ENCODE data around the gene ESRRG. TPM values are rescaled to one million over a fixed set of nuclear protein-coding genes. Genes with fewer than 3 reads are reported as not detected.
A peak's percentile ranks its signal among the peaks of the same experiment; 100 is the strongest.

Gene ESRRG
- total and polyA plus RNA-seq, 4 donors = 0.19 to 4.5 (median 1.3) TPM

DNA sequence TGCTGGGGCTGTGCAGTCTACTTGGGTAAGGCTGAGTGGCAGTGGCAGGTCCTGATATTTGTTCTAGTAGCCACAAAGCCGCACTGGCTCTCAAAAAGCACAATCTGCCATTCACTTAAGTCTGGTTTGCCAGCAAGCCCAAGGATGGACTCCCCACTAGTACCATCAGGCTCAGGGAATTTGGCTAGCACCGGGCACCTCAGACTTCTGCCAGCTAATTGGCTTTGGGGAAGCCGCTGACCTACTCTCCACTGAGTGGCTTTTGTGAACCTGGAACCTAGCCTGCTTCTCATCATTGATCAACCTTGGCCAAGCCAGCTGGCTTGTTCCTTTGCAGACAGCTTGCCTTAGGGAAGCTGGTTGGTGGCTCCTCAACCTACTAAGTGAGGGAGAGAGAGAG, 83.1 kb downstream of the ESRRG start:
- no peaks in the 10 kb centered on the region for H3K27me3 ChIP-seq (ENCODE audit: control insufficient read depth in 3 of 3, insufficient read depth in 3 of 3, low read length in 2 of 3)
- no peaks in the 10 kb centered on the region for H3K36me3 ChIP-seq (ENCODE audit: control insufficient read depth in 4 of 4, insufficient read depth in 4 of 4, low read length in 4 of 4)
- ATAC-seq (ENCODE audit: insufficient read depth, low FRiP score) (no peak), DNase-seq (no peak)
- H3K27ac ChIP-seq (ENCODE audit: low read depth in 1 of 2, low read length in 1 of 2) = no peak overlapping the region
- peaks cover 0 to 2% (median 0%) of the 10 kb centered on the region in 4 donors for H3K9me3 ChIP-seq (ENCODE audit: control insufficient read depth in 4 of 4, insufficient read depth in 3 of 4, low read length in 3 of 4)
- WGBS, 2 donors = 90 to 92% methylated on average over 3 of the region's 3 CpGs
- H3K4me1 ChIP-seq (ENCODE audit: control insufficient read depth in 5 of 5, insufficient read depth in 5 of 5, low read length in 5 of 5) = peaks cover 0 to 3% (median 0%) of the 10 kb centered on the region in 5 donors
- H3K4me3 ChIP-seq = no peak overlapping the region
- TF ChIP-seq, protein P1, sequence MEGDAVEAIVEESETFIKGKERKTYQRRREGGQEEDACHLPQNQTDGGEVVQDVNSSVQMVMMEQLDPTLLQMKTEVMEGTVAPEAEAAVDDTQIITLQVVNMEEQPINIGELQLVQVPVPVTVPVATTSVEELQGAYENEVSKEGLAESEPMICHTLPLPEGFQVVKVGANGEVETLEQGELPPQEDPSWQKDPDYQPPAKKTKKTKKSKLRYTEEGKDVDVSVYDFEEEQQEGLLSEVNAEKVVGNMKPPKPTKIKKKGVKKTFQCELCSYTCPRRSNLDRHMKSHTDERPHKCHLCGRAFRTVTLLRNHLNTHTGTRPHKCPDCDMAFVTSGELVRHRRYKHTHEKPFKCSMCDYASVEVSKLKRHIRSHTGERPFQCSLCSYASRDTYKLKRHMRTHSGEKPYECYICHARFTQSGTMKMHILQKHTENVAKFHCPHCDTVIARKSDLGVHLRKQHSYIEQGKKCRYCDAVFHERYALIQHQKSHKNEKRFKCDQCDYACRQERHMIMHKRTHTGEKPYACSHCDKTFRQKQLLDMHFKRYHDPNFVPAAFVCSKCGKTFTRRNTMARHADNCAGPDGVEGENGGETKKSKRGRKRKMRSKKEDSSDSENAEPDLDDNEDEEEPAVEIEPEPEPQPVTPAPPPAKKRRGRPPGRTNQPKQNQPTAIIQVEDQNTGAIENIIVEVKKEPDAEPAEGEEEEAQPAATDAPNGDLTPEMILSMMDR (IDR thresholded peaks at IDR 0.05; ENCODE audit: control extremely low read depth, extremely low read depth) = no peak
- H3K9ac ChIP-seq (ENCODE audit: insufficient read depth in 1 of 2, low read length in 2 of 2) = no peak overlapping the region

DNA sequence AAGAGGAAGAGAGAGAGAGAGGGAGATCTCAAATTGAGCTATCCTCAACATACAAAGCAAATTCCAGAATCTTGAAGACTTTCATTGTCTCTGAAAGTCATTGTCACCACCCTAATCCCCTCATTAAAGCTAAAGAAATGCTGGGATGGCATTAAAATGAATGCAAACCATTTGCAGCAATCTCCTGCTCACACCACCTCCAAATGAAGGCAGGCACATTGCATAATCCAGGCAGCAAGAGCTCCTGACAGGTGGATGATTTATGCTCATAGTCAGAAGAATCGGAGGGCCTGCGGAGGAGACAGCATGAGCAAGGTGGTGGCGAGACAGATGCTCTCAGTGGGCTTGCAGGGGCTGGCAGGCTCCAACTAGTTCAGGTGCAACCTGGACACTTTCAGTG, 90.2 kb downstream of the ESRRG start:
- TF ChIP-seq, protein P1 (IDR thresholded peaks at IDR 0.05; ENCODE audit: control extremely low read depth, extremely low read depth) = no peak
- no peak overlapping the region for H3K27ac ChIP-seq (ENCODE audit: low read depth in 1 of 2, low read length in 1 of 2)
- WGBS, 2 donors = 77 to 82% methylated on average over 3 of the region's 3 CpGs
- no peaks in the 10 kb centered on the region for H3K27me3 ChIP-seq (ENCODE audit: control insufficient read depth in 3 of 3, insufficient read depth in 3 of 3, low read length in 2 of 3)
- ATAC-seq (ENCODE audit: insufficient read depth, low FRiP score) (no peak), DNase-seq (no peak)
- H3K4me3 ChIP-seq = no peak overlapping the region
- no peaks in the 10 kb centered on the region for H3K9me3 ChIP-seq (ENCODE audit: control insufficient read depth in 4 of 4, insufficient read depth in 3 of 4, low read length in 3 of 4)
- no peak overlapping the region for H3K9ac ChIP-seq (ENCODE audit: insufficient read depth in 1 of 2, low read length in 2 of 2)
- H3K4me1 ChIP-seq (ENCODE audit: control insufficient read depth in 5 of 5, insufficient read depth in 5 of 5, low read length in 5 of 5) = peaks cover 0 to 7% (median 0%) of the 10 kb centered on the region in 5 donors
- no peaks in the 10 kb centered on the region for H3K36me3 ChIP-seq (ENCODE audit: control insufficient read depth in 4 of 4, insufficient read depth in 4 of 4, low read length in 4 of 4)

DNA sequence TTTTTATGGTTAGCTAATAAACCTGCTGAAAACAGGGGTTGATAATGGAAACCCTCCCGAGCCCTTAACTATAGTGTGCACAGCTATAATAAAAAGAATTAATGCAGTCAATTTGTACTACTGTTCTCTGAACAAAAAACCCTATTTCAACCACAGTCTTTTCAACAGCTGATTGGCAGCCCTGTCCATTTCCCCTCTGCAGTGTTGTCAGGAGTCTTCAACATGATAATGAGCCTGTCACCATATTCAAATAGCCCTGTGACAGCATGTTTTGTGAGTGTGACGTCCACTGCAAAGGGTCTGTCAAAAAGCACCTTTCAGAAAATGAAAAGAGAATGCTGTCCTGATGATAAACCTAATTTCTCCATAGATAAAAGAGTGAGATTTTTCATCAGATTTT, 92.7 kb downstream of the ESRRG start:
- Histone ChIP-seq H3K9ac (ENCODE audit: insufficient read depth in 1 of 2, low read length in 2 of 2) (no peak overlapping the region), H3K27ac (ENCODE audit: low read depth in 1 of 2, low read length in 1 of 2) (no peak overlapping the region), H3K4me1 (ENCODE audit: control insufficient read depth in 5 of 5, insufficient read depth in 5 of 5, low read length in 5 of 5) (peaks cover 0 to 14% (median 0%) of the 10 kb centered on the region in 5 donors), H3K9me3 (ENCODE audit: control insufficient read depth in 4 of 4, insufficient read depth in 3 of 4, low read length in 3 of 4) (no peaks in the 10 kb centered on the region), H3K4me3 (no peak overlapping the region), H3K36me3 (ENCODE audit: control insufficient read depth in 4 of 4, insufficient read depth in 4 of 4, low read length in 4 of 4) (no peaks in the 10 kb centered on the region), H3K27me3 (ENCODE audit: control insufficient read depth in 3 of 3, insufficient read depth in 3 of 3, low read length in 2 of 3) (no peaks in the 10 kb centered on the region)
- TF ChIP-seq, protein P1 (IDR thresholded peaks at IDR 0.05; ENCODE audit: control extremely low read depth, extremely low read depth) = no peak
- DNase-seq (no peak), ATAC-seq (ENCODE audit: insufficient read depth, low FRiP score) (no peak)
- WGBS, 2 donors = 79 to 86% methylated on average over 2 of the region's 2 CpGs

DNA sequence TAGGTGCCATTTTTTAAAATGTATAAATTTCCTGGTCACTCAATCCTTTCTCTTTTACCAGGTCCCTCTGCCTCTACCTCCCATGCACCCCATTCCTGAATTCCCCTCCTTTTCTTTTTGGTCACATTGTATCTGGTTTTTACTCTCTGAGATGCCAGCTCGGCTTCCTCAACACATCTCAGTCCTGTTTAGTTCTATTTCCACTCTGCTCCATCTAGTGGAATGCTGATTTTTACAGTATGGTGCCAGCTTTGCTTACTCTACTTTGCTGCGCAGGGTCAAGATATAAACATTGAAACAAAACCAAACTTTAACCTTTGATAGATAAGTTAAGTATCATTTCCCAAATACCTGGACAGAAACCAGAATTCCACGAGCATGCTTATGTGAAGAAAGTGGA, 96.0 kb downstream of the ESRRG start:
- DNase-seq (peak in 2 of 3 donors; percentile 8 to 17), ATAC-seq (ENCODE audit: insufficient read depth, low FRiP score) (no peak)

More for the DNA sequence above, 96.0 kb downstream of the ESRRG start:
- Histone ChIP-seq H3K36me3 (ENCODE audit: control insufficient read depth in 4 of 4, insufficient read depth in 4 of 4, low read length in 4 of 4) (no peaks in the 10 kb centered on the region), H3K9me3 (ENCODE audit: control insufficient read depth in 4 of 4, insufficient read depth in 3 of 4, low read length in 3 of 4) (no peaks in the 10 kb centered on the region), H3K27me3 (ENCODE audit: control insufficient read depth in 3 of 3, insufficient read depth in 3 of 3, low read length in 2 of 3) (no peaks in the 10 kb centered on the region), H3K4me1 (ENCODE audit: control insufficient read depth in 5 of 5, insufficient read depth in 5 of 5, low read length in 5 of 5) (peaks cover 0 to 21% (median 0%) of the 10 kb centered on the region in 5 donors), H3K9ac (ENCODE audit: insufficient read depth in 1 of 2, low read length in 2 of 2) (no peak overlapping the region), H3K27ac (ENCODE audit: low read depth in 1 of 2, low read length in 1 of 2) (no peak overlapping the region), H3K4me3 (no peak overlapping the region)
- 51 to 65% methylated on average over 3 of the region's 3 CpGs for WGBS, 2 donors
- TF ChIP-seq, protein P1 (IDR thresholded peaks at IDR 0.05; ENCODE audit: control extremely low read depth, extremely low read depth) = no peak

All from lung (tissue), 12 donors.